ENCODE results near the gene SRRM3.
"Not testable (repeated sequence)": the region's sequence is repeated elsewhere in the genome, so short reads cannot be mapped to it uniquely, and the experiment has no call there.

Gene SRRM3

GRCh38 chr7:76166404-76167255 lies 35.1 kb upstream of the SRRM3 start:
- ATAC-seq (replicated peaks) = peak; percentile 94
- H3K4me3 Mint-ChIP-seq = peak overlapping the region; percentile 81 to 82
- H3K9me3 Mint-ChIP-seq = no peaks in the 10 kb centered on the region

DNA sequence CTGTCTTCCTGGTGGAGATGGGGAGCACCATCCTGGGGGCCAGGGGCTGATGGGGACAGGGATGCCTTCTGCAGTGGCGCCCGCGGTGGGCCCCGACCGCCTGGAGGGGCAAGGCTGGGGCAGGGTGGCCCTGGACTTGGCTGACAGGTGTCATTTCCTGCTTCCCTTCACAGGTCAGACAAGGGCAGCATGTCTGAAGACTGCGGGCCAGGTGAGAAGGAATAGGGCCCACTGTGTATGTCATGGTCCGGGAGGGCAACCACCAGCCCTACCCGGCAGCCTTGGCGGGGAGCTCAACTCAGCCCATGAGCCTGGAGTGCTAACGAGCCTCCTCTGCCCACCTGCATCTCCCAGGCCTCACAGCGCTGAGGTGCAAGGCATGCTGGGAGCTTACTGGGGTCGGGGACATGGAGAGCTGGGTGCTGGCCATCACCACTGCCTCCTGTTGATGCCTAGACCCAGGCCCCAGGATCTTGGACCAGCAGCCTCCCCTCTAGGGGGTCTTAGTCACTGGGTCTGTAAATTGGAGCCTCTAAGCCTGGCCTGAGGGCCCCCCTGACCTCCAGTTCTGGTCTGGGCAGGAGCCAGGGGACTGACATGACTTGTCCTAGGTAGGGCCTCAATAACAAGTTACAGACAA lies 28.0 kb upstream of the SRRM3 start:
- no peak overlapping the region for H3K27ac Mint-ChIP-seq

More at GRCh38 chr7:76166404-76167255, 35.1 kb upstream of the SRRM3 start:
- peaks cover 0 to 3% of the 10 kb centered on the region in 2 donors for H3K4me1 Mint-ChIP-seq (ENCODE audit: low read depth in 2 of 2)
- DNase-seq = peak; percentile 86 to 89 (median 88)
- peak overlapping the region; percentile 92 for H3K27ac Mint-ChIP-seq
- no peaks in the 10 kb centered on the region for H3K27me3 Mint-ChIP-seq
- H3K36me3 Mint-ChIP-seq (ENCODE audit: insufficient read depth) = peaks cover 12% of the 10 kb centered on the region

DNA sequence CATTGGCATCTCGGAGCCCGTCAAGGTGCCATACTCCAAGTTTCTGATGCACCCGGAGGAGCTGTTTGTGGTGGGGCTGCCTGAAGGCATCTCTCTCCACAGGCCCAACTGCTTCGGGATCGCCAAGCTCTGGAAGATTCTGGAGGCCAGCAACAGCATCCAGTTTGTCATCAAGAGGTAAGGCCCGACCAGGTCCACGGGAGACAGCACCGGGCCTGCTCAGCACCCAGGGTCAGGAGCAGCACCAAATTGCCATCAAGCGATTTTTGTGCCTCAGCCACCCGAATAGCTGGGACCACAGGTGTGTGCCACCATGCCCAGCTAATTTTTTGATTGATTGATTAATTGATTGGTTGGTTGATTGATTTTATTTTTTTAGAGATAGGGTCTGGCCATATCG lies 24.7 kb upstream of the SRRM3 start:
- H3K27me3 Mint-ChIP-seq = not testable (repeated sequence)

More for the DNA sequence above, 28.0 kb upstream of the SRRM3 start:
- Mint-ChIP-seq H3K4me3 (no peak overlapping the region), H3K4me1 (ENCODE audit: low read depth in 2 of 2) (peaks cover 4 to 7% of the 10 kb centered on the region in 2 donors), H3K9me3 (no peaks in the 10 kb centered on the region), H3K36me3 (ENCODE audit: insufficient read depth) (no peaks in the 10 kb centered on the region), H3K27me3 (no peaks in the 10 kb centered on the region)
- DNase-seq (no peak), ATAC-seq (replicated peaks) (no peak)

GRCh38 chr7:76179686-76180085 lies 22.0 kb upstream of the SRRM3 start:
- no peak for DNase-seq
- H3K36me3 Mint-ChIP-seq (ENCODE audit: insufficient read depth) = no peaks in the 10 kb centered on the region
- peaks cover 4 to 7% of the 10 kb centered on the region in 2 donors for H3K4me1 Mint-ChIP-seq (ENCODE audit: low read depth in 2 of 2)
- no peaks in the 10 kb centered on the region for H3K9me3 Mint-ChIP-seq
- no peak for ATAC-seq (replicated peaks)
- no peak overlapping the region for H3K4me3 Mint-ChIP-seq
- no peaks in the 10 kb centered on the region for H3K27me3 Mint-ChIP-seq
- no peak overlapping the region for H3K27ac Mint-ChIP-seq

More for the DNA sequence above, 24.7 kb upstream of the SRRM3 start:
- H3K27ac Mint-ChIP-seq; ATAC-seq (replicated peaks); H3K36me3 Mint-ChIP-seq (ENCODE audit: insufficient read depth); H3K9me3 Mint-ChIP-seq; DNase-seq; H3K4me3 Mint-ChIP-seq; H3K4me1 Mint-ChIP-seq (ENCODE audit: low read depth in 2 of 2): not testable (repeated sequence)

DNA sequence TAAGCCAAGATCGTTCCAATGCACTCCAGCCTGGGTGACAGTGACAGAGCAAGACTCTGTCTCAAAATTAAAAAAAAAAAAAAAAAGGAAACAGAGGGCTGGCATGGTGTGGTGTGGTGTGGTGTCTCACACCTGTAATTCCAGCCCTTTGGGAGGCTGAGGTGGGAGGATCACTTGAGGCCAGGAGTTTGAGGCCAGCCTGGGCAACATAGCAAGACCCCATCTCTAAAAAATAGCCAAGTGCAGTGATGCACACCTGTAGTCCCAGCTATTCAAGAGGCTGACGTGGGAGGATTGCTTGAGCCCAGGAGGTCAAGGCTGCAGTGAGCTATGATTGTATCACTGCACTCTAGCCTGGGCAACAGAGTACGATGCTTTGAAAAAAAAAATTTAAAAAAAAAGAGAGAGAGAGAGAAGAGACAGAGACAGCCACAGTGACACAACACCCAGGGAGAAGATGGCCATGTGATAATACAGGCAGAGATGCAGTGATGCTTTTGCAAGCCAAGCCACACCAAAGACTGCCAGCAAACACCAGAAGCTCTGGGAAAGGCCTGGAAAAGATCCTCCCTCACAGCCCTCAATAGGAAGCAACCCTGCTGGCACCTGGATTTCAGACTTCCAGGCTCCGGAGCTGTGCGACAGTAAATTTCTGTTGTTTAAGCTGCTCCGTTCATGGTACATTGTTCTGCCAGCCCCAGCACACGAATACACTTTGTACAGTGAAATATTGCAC lies 19.3 kb upstream of the SRRM3 start:
- Mint-ChIP-seq H3K9me3 (no peaks in the 10 kb centered on the region), H3K27ac (no peak overlapping the region), H3K36me3 (ENCODE audit: insufficient read depth) (no peaks in the 10 kb centered on the region), H3K4me3 (no peak overlapping the region), H3K27me3 (peaks cover 14 to 25% of the 10 kb centered on the region in 2 donors), H3K4me1 (ENCODE audit: low read depth in 2 of 2) (peaks cover 4 to 7% of the 10 kb centered on the region in 2 donors)
- no peak for ATAC-seq (replicated peaks)
- no peak for DNase-seq

- ATAC-seq (replicated peaks) (no peak), DNase-seq (no peak)
- Mint-ChIP-seq H3K27ac (no peak overlapping the region), H3K36me3 (ENCODE audit: insufficient read depth) (peaks cover 3% of the 10 kb centered on the region), H3K4me3 (no peak overlapping the region), H3K9me3 (no peaks in the 10 kb centered on the region), H3K4me1 (ENCODE audit: low read depth in 2 of 2) (no peaks in the 10 kb centered on the region), H3K27me3 (peaks cover 24 to 46% of the 10 kb centered on the region in 2 donors)
These were observed 16.4 kb upstream of the SRRM3 start for GRCh38 chr7:76185187-76185896.

DNA sequence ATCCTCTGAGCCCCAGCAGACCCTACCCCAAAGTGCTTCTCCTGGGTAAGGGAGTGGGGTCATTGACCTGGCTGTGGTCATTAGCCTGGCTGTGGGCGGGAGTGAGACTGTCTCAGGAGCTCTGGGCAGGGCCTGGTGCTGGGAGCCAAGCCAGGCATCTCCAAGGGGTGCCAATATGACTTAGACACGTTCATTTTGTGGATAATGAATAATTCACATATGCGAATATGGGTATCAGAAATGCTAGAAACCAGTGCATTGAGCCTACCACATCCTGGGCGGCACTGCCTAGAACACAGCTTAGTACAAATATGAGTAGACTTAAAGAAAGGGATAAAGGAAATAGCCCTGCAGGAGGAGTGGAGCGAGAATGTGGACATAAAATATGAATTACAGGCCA lies 14.4 kb upstream of the SRRM3 start:
- H3K9me3 Mint-ChIP-seq = no peaks in the 10 kb centered on the region
- no peak overlapping the region for H3K27ac Mint-ChIP-seq
- no peaks in the 10 kb centered on the region for H3K4me1 Mint-ChIP-seq (ENCODE audit: low read depth in 2 of 2)
- no peak overlapping the region for H3K4me3 Mint-ChIP-seq
- H3K27me3 Mint-ChIP-seq = peaks cover 24 to 49% of the 10 kb centered on the region in 2 donors
- peaks cover 3% of the 10 kb centered on the region for H3K36me3 Mint-ChIP-seq (ENCODE audit: insufficient read depth)
- no peak for DNase-seq
- no peak for ATAC-seq (replicated peaks)

DNA sequence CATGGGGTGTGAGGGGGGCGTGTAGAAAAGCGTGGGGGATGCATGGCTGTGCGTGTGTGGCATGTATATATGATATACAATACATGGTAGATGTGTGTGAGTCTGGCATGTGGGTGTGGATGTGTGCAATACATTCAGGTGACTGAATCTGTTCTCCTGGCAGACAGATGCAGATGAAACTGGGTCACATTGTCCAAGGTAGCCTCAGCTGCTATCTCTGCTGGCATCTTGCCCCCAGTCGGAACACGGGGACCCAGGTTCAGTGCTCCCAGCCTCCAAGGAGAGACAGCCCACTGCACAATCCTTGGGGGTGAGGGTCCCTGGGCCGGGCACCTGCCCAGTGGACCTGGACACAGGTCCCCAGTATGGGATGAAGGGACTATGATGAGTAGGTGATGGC lies 12.4 kb upstream of the SRRM3 start:
- Mint-ChIP-seq H3K9me3 (no peaks in the 10 kb centered on the region), H3K4me3 (no peak overlapping the region), H3K27ac (no peak overlapping the region), H3K36me3 (ENCODE audit: insufficient read depth) (peaks cover 6% of the 10 kb centered on the region), H3K4me1 (ENCODE audit: low read depth in 2 of 2) (no peaks in the 10 kb centered on the region), H3K27me3 (peaks cover 24 to 62% of the 10 kb centered on the region in 2 donors)
- no peak for ATAC-seq (replicated peaks)
- DNase-seq = no peak

DNA sequence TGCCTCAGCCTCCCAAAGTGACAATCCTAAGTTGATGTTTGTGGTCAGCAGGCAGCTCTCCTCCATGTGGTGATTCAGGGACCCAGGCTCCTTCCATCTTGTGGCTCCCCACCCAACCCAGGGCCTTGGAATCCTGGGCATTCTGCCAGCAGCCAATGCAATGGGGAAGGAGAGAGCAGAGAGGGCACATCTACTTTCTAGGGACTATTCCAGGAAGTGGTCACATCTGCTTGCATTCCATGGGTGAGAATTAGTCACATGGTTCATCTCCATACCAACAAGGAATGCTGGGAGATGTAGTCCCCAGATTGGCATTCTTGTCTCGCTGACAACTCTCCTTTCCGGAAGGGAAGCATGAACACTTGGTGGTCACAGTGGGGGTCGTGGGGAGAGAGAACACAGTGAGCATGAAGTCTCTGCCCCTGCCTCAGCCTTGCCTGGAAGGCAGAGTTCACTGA lies 9.9 kb upstream of the SRRM3 start:
- no peak overlapping the region for H3K4me3 Mint-ChIP-seq
- no peaks in the 10 kb centered on the region for H3K9me3 Mint-ChIP-seq
- no peaks in the 10 kb centered on the region for H3K4me1 Mint-ChIP-seq (ENCODE audit: low read depth in 2 of 2)
- H3K27me3 Mint-ChIP-seq = peaks cover 33 to 66% of the 10 kb centered on the region in 2 donors
- ATAC-seq (replicated peaks) (no peak), DNase-seq (no peak)
- H3K27ac Mint-ChIP-seq = no peak overlapping the region
- H3K36me3 Mint-ChIP-seq (ENCODE audit: insufficient read depth) = peaks cover 8% of the 10 kb centered on the region

DNA sequence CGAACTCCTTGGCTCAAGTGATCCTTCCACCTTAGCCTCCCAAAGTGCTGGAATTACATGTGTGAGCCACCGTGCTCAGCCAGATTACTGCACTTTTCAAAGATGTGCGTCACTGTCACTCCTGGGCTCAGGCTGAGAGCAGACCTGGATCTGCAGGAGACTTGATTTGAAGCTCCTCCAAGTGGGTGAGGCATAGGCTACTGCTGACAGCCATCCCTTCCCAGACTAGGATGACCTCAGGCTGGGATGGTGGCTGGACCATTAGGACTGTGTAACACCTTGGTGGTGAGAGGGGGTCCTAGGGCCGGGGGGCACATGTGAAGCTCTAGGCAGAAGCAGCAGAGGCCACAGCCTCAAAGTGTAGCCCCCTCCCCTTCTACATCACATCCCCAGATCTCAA lies 8.2 kb upstream of the SRRM3 start:
- H3K4me3 Mint-ChIP-seq = no peak overlapping the region
- DNase-seq (no peak), ATAC-seq (replicated peaks) (no peak)
- H3K36me3 Mint-ChIP-seq (ENCODE audit: insufficient read depth) = peaks cover 6% of the 10 kb centered on the region
- peaks cover 23 to 61% of the 10 kb centered on the region in 2 donors for H3K27me3 Mint-ChIP-seq
- H3K4me1 Mint-ChIP-seq (ENCODE audit: low read depth in 2 of 2) = no peaks in the 10 kb centered on the region
- no peaks in the 10 kb centered on the region for H3K9me3 Mint-ChIP-seq
- H3K27ac Mint-ChIP-seq = no peak overlapping the region

GRCh38 chr7:76193883-76194282 lies 7.8 kb upstream of the SRRM3 start:
- peaks cover 19 to 61% of the 10 kb centered on the region in 2 donors for H3K27me3 Mint-ChIP-seq
- no peak overlapping the region for H3K4me3 Mint-ChIP-seq
- no peak for ATAC-seq (replicated peaks)
- H3K9me3 Mint-ChIP-seq = no peaks in the 10 kb centered on the region
- no peaks in the 10 kb centered on the region for H3K4me1 Mint-ChIP-seq (ENCODE audit: low read depth in 2 of 2)
- peaks cover 5% of the 10 kb centered on the region for H3K36me3 Mint-ChIP-seq (ENCODE audit: insufficient read depth)
- no peak overlapping the region for H3K27ac Mint-ChIP-seq
- DNase-seq = no peak

GRCh38 chr7:76196786-76197185 lies 4.9 kb upstream of the SRRM3 start:
- H3K36me3 Mint-ChIP-seq (ENCODE audit: insufficient read depth) = peaks cover 5% of the 10 kb centered on the region
- no peak overlapping the region for H3K27ac Mint-ChIP-seq
- peaks cover 24 to 69% of the 10 kb centered on the region in 2 donors for H3K27me3 Mint-ChIP-seq
- DNase-seq (no peak), ATAC-seq (replicated peaks) (no peak)
- H3K9me3 Mint-ChIP-seq = no peaks in the 10 kb centered on the region
- no peak overlapping the region for H3K4me3 Mint-ChIP-seq
- no peaks in the 10 kb centered on the region for H3K4me1 Mint-ChIP-seq (ENCODE audit: low read depth in 2 of 2)

DNA sequence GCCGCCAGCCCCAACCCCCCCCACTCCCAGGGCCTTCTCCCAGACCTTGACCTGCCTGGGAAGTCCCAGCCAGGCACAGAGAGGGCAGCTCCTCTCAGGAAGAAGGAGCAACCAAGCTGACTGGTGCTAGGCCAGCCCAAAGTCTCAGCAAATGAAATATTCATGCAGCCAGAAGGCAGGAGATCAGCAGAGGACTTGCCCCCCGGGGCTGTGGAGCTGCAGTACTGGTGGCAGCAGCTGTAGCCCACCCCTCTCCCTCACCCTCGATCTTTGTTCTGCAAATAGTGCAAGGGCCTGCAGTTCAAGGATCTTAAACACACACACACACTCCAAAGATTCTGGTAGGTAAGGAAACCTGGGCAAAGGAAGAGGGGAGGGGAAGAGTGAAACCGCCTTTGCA lies 3.5 kb upstream of the SRRM3 start:
- H3K36me3 Mint-ChIP-seq (ENCODE audit: insufficient read depth) = peaks cover 5% of the 10 kb centered on the region
- H3K4me3 Mint-ChIP-seq = no peak overlapping the region
- H3K27me3 Mint-ChIP-seq = peaks cover 32 to 69% of the 10 kb centered on the region in 2 donors
- H3K9me3 Mint-ChIP-seq = no peaks in the 10 kb centered on the region
- no peak for DNase-seq
- no peak overlapping the region for H3K27ac Mint-ChIP-seq
- ATAC-seq (replicated peaks) = no peak
- H3K4me1 Mint-ChIP-seq (ENCODE audit: low read depth in 2 of 2) = no peaks in the 10 kb centered on the region
